Activated CD4-positive, alpha-beta T cell treated with anti-CD3 and anti-CD28 coated beads for 24 hours (primary cell): ENCODE results near the gene RPAP2.

Experiments
- DNase-seq, 2 donors: peaks; one replicate each; pipeline ENCODE4 v3.0.0-alpha.2; 2020; ENCODE audit warnings: low read depth in 2 of 2

RPAP2 gene

GRCh38 chr1:92447033-92447681 is 148.3 kb downstream of the RPAP2 start:
- no peak for DNase-seq

- no peak for DNase-seq
These were observed 149.1 kb downstream of the RPAP2 start for GRCh38 chr1:92447976-92448375.
